ENCODE data around the gene WFDC5. TPM values are rescaled to one million over a fixed set of nuclear protein-coding genes. Genes with fewer than 3 reads are reported as not detected.

WFDC5 gene
- total and polyA plus RNA-seq, 4 donors, result not detected

GRCh38 chr20:45060294-45060693 is 54.7 kb downstream of the WFDC5 start:
- DNase-seq (ENCODE audit: low spot score), result no peak

More at GRCh38 chr20:45060294-45060693, 54.7 kb downstream of the WFDC5 start:
- H3K9me3 ChIP-seq (ENCODE audit: control insufficient read depth in 4 of 4, low read length in 3 of 4), result no peaks in the 10 kb centered on the region
- H3K27me3 ChIP-seq (ENCODE audit: control insufficient read depth in 4 of 4, insufficient read depth in 4 of 4, low read length in 3 of 4), result no peaks in the 10 kb centered on the region
- 94% methylated on average over 4 of the region's 4 CpGs for WGBS
- H3K9ac ChIP-seq (ENCODE audit: low read depth in 1 of 2, low read length in 2 of 2), result no peak overlapping the region
- no peak for TF ChIP-seq TAF1 (conservative IDR thresholded peaks at IDR 0.05)
- no peak for TF ChIP-seq HNF4A (conservative IDR thresholded peaks at IDR 0.05)
- TF ChIP-seq ATF3 (IDR thresholded peaks at IDR 0.05), result no peak
- no peak for TF ChIP-seq YY1 (IDR thresholded peaks at IDR 0.05)
- TF ChIP-seq REST (IDR thresholded peaks at IDR 0.05), result no peak
- no peak for TF ChIP-seq ZBTB33 (IDR thresholded peaks at IDR 0.05)
- no peak for TF ChIP-seq MAX (IDR thresholded peaks at IDR 0.05)
- TF ChIP-seq FOXA2 (IDR thresholded peaks at IDR 0.05), result no peak
- TF ChIP-seq CTCF (IDR thresholded peaks at IDR 0.05; ENCODE audit: low read depth, low read length, missing input control), result no peak
- TF ChIP-seq RAD21 (IDR thresholded peaks at IDR 0.05), result no peak
- TF ChIP-seq HNF4G (IDR thresholded peaks at IDR 0.05), result no peak
- TF ChIP-seq NR2F2 (IDR thresholded peaks at IDR 0.05), result no peak
- no peak for TF ChIP-seq GABPA (IDR thresholded peaks at IDR 0.05 in 1 of 2, conservative IDR thresholded peaks at IDR 0.05 in 1 of 2)
- TF ChIP-seq RXRA (IDR thresholded peaks at IDR 0.05), result no peak
- no peak for TF ChIP-seq SP1 (IDR thresholded peaks at IDR 0.05)
- TF ChIP-seq FOXA1 (IDR thresholded peaks at IDR 0.05), result no peak
- TF ChIP-seq EGR1 (IDR thresholded peaks at IDR 0.05; ENCODE audit: low read depth in 2 of 2), result no peak
- TF ChIP-seq JUND (IDR thresholded peaks at IDR 0.05), result no peak
- H3K36me3 ChIP-seq (ENCODE audit: control insufficient read depth in 4 of 4, insufficient read depth in 3 of 4, low read depth in 1 of 4, low read length in 3 of 4), result peaks cover 0 to 5% (median 0%) of the 10 kb centered on the region in 4 donors
- no peaks in the 10 kb centered on the region for H3K4me1 ChIP-seq (ENCODE audit: control insufficient read depth in 4 of 4, insufficient read depth in 4 of 4, low read length in 3 of 4)
- no peak overlapping the region for H3K4me3 ChIP-seq (ENCODE audit: low read depth in 1 of 3, low read length in 3 of 3)
- H3K27ac ChIP-seq (ENCODE audit: low read depth in 1 of 2, low read length in 2 of 2), result no peak overlapping the region

Other genes starting within 250 kb of the WFDC5 start
- gene YWHAB, start 229.5 kb downstream of the WFDC5 start, total RNA-seq, result 10 to 100 TPM; 42.4 to 44.3 TPM
- 10 to 100 TPM; 41.6 to 86.5 TPM for gene YWHAB, start 229.5 kb downstream of the WFDC5 start, polyA plus RNA-seq
- gene PABPC1L, start 205.1 kb downstream of the WFDC5 start, total RNA-seq, result 10 to 100 TPM in 1 of 2 donors, 1 to 10 TPM in 1; 4.7 to 21.0 TPM
- 10 to 100 TPM; 10.6 to 11.3 TPM for gene PABPC1L, start 205.1 kb downstream of the WFDC5 start, polyA plus RNA-seq
- 1 to 10 TPM; 4.4 to 5.6 TPM for gene TOMM34, start 154.8 kb downstream of the WFDC5 start, total RNA-seq
- gene TOMM34, start 154.8 kb downstream of the WFDC5 start, polyA plus RNA-seq, result 10 to 100 TPM in 1 of 2 donors, 1 to 10 TPM in 1; 10.0 to 12.1 TPM
- gene STK4, start 148.7 kb downstream of the WFDC5 start, total RNA-seq, result 10 to 100 TPM; 16.7 to 20.8 TPM
- 10 to 100 TPM in 1 of 2 donors, 1 to 10 TPM in 1; 3.7 to 11.1 TPM for gene STK4, start 148.7 kb downstream of the WFDC5 start, polyA plus RNA-seq
- gene KCNS1, start 14.0 kb downstream of the WFDC5 start, total RNA-seq, result under 1 TPM in 1 of 2 donors, not detected in 1; 0.09 TPM
- gene KCNS1, start 14.0 kb downstream of the WFDC5 start, polyA plus RNA-seq, result under 1 TPM in 1 of 2 donors, not detected in 1; 0.02 TPM
- not detected for gene WFDC12, start 9.3 kb upstream of the WFDC5 start, total RNA-seq
- not detected for gene WFDC12, start 9.3 kb upstream of the WFDC5 start, polyA plus RNA-seq
- gene PI3, start 59.7 kb upstream of the WFDC5 start, total RNA-seq, result not detected
- not detected for gene PI3, start 59.7 kb upstream of the WFDC5 start, polyA plus RNA-seq
- gene SEMG1, start 91.9 kb upstream of the WFDC5 start, total RNA-seq, result not detected
- gene SEMG1, start 91.9 kb upstream of the WFDC5 start, polyA plus RNA-seq, result not detected
- not detected for gene SEMG2, start 106.2 kb upstream of the WFDC5 start, total RNA-seq
- gene SEMG2, start 106.2 kb upstream of the WFDC5 start, polyA plus RNA-seq, result not detected
- 10 to 100 TPM in 1 of 2 donors, 1 to 10 TPM in 1; 1.9 to 60.1 TPM for gene SLPI, start 139.4 kb upstream of the WFDC5 start, total RNA-seq
- 100 to 1,000 TPM; 128 to 308 TPM for gene SLPI, start 139.4 kb upstream of the WFDC5 start, polyA plus RNA-seq
- not detected for gene RBPJL, start 191.7 kb upstream of the WFDC5 start, total RNA-seq
- gene RBPJL, start 191.7 kb upstream of the WFDC5 start, polyA plus RNA-seq, result not detected
- not detected for gene MATN4, start 193.1 kb upstream of the WFDC5 start, total RNA-seq
- gene MATN4, start 193.1 kb upstream of the WFDC5 start, polyA plus RNA-seq, result under 1 TPM in 1 of 2 donors, not detected in 1; 0.05 TPM
- 100 to 1,000 TPM in 1 of 2 donors, 10 to 100 TPM in 1; 54.4 to 147 TPM for gene SDC4, start 233.2 kb upstream of the WFDC5 start, total RNA-seq
- 10 to 100 TPM; 80.6 to 86.5 TPM for gene SDC4, start 233.2 kb upstream of the WFDC5 start, polyA plus RNA-seq
- 10 to 100 TPM; 15.0 to 29.0 TPM for gene SYS1, start 248.0 kb upstream of the WFDC5 start, total RNA-seq
- gene SYS1, start 248.0 kb upstream of the WFDC5 start, polyA plus RNA-seq, result 10 to 100 TPM; 27.2 to 37.8 TPM